H1 (cell line): ENCODE measurements around the gene SIMC1. TPM values are rescaled to one million over a fixed set of nuclear protein-coding genes. Genes with fewer than 3 reads are reported as not detected.

Experiments
- ASH2L ChIP-seq: fragments of 200-600, 300-600 bp; sonication (generic); IDR thresholded peaks from one replicate; pipeline ENCODE4 v1.7.1; 2017; ENCODE audit warnings: low read length
- CBX8 ChIP-seq: fragments of 300-800, 300-1000 bp; sonication (generic); IDR thresholded peaks from 2 replicates; pipeline ENCODE4 v1.7.1; 2016; ENCODE audit warnings: low read depth, low read length, borderline replicate concordance
- HDAC6 ChIP-seq: IDR thresholded peaks from one replicate; pipeline ENCODE4 v1.7.1; 2012; ENCODE audit warnings: low read depth, mild to moderate bottlenecking, inconsistent platforms, low read length, moderate library complexity
- PHF8 ChIP-seq: fragments of 200-600 bp; sonication (generic); conservative IDR thresholded peaks from 2 replicates; pipeline ENCODE4 v1.7.1; 2012; ENCODE audit warnings: low read depth, mild to moderate bottlenecking, inconsistent platforms, low read length, moderate library complexity
- RNF2 ChIP-seq: fragments of 200-900, 300-1000 bp; sonication (generic); IDR thresholded peaks from 2 replicates; pipeline ENCODE4 v1.7.1; 2016; ENCODE audit warnings: borderline replicate concordance, low read depth, mild to moderate bottlenecking, antibody characterized with exemption, low read length; ENCODE audit not compliant: poor library complexity, severe bottlenecking; ENCODE audit errors: missing control alignments
- SP4 ChIP-seq: IDR thresholded peaks from 2 replicates; pipeline ENCODE4 v1.6.1; 2012; ENCODE audit warnings: low read length, inconsistent platforms
- polyA plus RNA-seq, 7 experiments: library from polyadenylated mRNA; depleted of rRNA in 3 of 7; stranded (reverse) in 5 of 7; unstranded in 2 of 7; fragments of >200 nt in 5 of 7; fragments of 200-250 nt in 2 of 7; gene quantifications; 1 replicate in 5 of 7; 2 replicates in 1 of 7; 4 replicates in 1 of 7; pipeline versions ENCODE4 v1.2.1 to v1.2.3, GENCODE V29; 2011 to 2013; ENCODE audit warnings: missing spikeins in 2 of 7, mixed read lengths in 2 of 7
- total RNA-seq: library from RNA; stranded (reverse); fragmentation: NEBNext Ultra II Directional; extraction: Animal tissue kit (Norgen Biotek cat#: 25700); gene quantifications from 2 replicates; pipeline ENCODE4 v1.2.1, GENCODE V29; 2021
- TF ChIP-seq, protein P1 (sequence below): fragments of 300-600 bp; sonication (generic); IDR thresholded peaks from 2 replicates; pipeline ENCODE4 v1.7.1; 2012; ENCODE audit warnings: low read length, moderate library complexity, mild to moderate bottlenecking, inconsistent platforms; ENCODE audit not compliant: insufficient replicate concordance
- TF ChIP-seq, protein P2 (sequence below): IDR thresholded peaks from 2 replicates; pipeline ENCODE4 v1.6.1; 2011; ENCODE audit warnings: low read depth, mild to moderate bottlenecking, low read length; ENCODE audit not compliant: insufficient read depth

Gene SIMC1
- total and polyA plus RNA-seq, 2 of the 8 experiments (the other 6 are each of a cell fraction or from before 2014, with no cell fraction given): 12.3 to 21.2 TPM

- TF ChIP-seq, protein P1, sequence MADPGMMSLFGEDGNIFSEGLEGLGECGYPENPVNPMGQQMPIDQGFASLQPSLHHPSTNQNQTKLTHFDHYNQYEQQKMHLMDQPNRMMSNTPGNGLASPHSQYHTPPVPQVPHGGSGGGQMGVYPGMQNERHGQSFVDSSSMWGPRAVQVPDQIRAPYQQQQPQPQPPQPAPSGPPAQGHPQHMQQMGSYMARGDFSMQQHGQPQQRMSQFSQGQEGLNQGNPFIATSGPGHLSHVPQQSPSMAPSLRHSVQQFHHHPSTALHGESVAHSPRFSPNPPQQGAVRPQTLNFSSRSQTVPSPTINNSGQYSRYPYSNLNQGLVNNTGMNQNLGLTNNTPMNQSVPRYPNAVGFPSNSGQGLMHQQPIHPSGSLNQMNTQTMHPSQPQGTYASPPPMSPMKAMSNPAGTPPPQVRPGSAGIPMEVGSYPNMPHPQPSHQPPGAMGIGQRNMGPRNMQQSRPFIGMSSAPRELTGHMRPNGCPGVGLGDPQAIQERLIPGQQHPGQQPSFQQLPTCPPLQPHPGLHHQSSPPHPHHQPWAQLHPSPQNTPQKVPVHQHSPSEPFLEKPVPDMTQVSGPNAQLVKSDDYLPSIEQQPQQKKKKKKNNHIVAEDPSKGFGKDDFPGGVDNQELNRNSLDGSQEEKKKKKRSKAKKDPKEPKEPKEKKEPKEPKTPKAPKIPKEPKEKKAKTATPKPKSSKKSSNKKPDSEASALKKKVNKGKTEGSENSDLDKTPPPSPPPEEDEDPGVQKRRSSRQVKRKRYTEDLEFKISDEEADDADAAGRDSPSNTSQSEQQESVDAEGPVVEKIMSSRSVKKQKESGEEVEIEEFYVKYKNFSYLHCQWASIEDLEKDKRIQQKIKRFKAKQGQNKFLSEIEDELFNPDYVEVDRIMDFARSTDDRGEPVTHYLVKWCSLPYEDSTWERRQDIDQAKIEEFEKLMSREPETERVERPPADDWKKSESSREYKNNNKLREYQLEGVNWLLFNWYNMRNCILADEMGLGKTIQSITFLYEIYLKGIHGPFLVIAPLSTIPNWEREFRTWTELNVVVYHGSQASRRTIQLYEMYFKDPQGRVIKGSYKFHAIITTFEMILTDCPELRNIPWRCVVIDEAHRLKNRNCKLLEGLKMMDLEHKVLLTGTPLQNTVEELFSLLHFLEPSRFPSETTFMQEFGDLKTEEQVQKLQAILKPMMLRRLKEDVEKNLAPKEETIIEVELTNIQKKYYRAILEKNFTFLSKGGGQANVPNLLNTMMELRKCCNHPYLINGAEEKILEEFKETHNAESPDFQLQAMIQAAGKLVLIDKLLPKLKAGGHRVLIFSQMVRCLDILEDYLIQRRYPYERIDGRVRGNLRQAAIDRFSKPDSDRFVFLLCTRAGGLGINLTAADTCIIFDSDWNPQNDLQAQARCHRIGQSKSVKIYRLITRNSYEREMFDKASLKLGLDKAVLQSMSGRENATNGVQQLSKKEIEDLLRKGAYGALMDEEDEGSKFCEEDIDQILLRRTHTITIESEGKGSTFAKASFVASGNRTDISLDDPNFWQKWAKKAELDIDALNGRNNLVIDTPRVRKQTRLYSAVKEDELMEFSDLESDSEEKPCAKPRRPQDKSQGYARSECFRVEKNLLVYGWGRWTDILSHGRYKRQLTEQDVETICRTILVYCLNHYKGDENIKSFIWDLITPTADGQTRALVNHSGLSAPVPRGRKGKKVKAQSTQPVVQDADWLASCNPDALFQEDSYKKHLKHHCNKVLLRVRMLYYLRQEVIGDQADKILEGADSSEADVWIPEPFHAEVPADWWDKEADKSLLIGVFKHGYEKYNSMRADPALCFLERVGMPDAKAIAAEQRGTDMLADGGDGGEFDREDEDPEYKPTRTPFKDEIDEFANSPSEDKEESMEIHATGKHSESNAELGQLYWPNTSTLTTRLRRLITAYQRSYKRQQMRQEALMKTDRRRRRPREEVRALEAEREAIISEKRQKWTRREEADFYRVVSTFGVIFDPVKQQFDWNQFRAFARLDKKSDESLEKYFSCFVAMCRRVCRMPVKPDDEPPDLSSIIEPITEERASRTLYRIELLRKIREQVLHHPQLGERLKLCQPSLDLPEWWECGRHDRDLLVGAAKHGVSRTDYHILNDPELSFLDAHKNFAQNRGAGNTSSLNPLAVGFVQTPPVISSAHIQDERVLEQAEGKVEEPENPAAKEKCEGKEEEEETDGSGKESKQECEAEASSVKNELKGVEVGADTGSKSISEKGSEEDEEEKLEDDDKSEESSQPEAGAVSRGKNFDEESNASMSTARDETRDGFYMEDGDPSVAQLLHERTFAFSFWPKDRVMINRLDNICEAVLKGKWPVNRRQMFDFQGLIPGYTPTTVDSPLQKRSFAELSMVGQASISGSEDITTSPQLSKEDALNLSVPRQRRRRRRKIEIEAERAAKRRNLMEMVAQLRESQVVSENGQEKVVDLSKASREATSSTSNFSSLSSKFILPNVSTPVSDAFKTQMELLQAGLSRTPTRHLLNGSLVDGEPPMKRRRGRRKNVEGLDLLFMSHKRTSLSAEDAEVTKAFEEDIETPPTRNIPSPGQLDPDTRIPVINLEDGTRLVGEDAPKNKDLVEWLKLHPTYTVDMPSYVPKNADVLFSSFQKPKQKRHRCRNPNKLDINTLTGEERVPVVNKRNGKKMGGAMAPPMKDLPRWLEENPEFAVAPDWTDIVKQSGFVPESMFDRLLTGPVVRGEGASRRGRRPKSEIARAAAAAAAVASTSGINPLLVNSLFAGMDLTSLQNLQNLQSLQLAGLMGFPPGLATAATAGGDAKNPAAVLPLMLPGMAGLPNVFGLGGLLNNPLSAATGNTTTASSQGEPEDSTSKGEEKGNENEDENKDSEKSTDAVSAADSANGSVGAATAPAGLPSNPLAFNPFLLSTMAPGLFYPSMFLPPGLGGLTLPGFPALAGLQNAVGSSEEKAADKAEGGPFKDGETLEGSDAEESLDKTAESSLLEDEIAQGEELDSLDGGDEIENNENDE: no peak
- TF ChIP-seq PHF8 (no peak), ASH2L (no peak), SP4 (no peak; the same call in 1 of the 2 replicates), CBX8 (no peak), HDAC6 (no peak), RNF2 (no peak)
- TF ChIP-seq, protein P2, sequence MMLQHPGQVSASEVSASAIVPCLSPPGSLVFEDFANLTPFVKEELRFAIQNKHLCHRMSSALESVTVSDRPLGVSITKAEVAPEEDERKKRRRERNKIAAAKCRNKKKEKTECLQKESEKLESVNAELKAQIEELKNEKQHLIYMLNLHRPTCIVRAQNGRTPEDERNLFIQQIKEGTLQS: no peak
Measured at GRCh38 chr5:176389135-176390123, 151.2 kb downstream of the SIMC1 start (continued).
